GM21528 (cell line): ENCODE measurements around the gene CNPY1.

ENCODE experiments used
- ATAC-seq: cut with Tn5 transposase; IDR thresholded peaks from one replicate; pipeline ENCODE4 v1.9.1; 2021; ENCODE audit warnings: mild to moderate bottlenecking, moderate library complexity; ENCODE audit not compliant: unreplicated experiment, low FRiP score

The CNPY1 gene

DNA sequence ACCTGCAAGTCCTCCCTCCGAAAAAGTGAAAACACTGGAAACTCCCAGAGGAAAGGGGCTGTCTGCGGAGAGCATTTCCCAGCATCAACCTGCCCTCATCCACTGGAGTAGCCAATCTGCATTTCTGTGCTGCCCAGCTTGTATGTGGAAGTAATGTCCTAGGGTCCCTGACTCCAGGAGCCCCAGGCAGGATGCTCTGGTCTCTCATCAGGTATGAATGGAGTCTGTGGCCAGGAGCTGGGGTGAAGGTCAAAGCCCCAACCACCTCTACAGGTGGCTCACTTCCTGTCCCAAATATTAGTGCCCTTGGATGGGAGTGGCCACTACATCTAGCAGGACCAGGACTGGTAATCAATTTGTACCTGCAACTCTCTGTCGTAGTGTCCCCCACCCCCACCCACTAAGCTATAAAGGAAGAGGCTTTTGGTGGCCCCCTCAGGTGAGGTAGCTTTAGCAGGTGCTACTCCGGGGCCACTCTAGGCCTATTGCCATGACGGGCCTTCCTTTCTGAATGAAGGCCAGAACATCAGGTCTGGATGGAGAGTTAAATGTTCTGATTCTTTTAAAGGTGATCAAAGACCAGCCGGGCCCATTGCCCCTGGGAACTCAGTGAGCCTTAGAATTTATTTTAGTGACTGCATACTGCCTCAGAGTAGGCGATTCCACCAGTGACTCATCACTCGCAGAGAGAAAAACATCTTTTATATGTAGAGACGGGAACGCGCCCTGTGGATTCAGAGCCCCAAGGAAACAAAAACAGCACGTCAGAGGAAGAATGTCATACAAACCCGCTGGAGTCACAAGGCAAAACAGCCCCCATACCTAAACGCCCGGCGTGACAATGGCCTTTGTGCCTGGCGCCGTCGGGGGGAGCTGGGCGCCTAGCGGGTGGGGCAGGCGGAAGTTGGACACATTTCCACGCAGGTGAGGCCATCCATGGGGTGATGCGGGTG, 75.4 kb downstream of the CNPY1 start:
- no peak for ATAC-seq

DNA sequence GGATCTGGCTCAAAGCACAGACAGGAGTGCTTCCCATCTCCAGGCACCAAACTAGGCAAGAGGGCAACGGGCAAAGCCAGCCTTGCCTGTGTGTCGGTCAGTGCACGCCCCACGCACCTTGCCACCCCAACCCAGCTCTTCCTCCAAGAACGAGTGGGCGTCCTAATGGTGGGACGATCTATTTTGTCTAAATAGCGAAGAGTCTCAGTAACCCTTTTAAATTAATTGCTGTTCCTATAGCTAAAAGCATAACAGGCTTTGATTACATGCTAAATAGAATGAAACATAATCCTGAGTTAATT, 76.2 kb downstream of the CNPY1 start:
- ATAC-seq: no peak

DNA sequence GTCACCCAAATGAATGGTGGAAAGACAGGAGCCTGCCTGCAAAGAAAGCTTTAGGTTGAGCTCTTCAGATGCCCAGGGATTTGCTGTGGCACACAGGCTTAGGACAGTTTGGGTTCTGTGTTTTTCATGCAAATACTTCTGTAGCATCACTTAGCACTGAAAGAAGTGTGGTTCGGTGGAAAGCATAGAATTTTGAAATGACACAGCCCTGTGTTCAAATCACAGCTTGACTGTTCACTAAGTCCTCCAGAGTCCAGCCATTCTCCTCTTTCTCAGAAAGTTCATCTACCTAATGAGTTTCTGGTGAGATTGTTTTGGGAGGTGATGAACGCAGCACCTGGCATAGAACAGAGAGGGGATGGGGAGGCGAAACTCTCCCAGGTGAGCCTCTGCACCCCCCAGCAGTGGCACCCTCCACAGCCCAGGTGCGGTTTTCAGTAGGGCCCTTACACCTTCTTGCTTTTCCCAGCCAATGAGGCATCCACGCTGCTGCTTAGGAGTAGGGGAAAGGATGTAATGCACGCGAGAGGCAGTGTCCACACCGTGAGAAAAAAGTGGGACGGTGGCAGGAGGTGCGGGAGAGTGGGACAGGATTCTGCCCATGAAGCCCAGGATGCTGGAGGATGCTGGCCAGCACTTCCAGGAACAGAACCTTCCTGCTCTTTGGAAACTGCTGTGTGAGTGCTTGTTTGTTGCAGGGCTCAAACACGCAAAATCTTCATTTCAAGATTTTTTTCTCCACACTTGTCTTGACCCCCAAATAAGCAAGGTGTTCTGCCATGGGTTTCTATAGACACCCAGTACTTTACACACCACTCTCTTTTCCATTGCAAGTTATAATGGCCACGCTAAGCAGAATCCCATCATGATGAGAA, 76.8 kb downstream of the CNPY1 start:
- ATAC-seq: no peak

DNA sequence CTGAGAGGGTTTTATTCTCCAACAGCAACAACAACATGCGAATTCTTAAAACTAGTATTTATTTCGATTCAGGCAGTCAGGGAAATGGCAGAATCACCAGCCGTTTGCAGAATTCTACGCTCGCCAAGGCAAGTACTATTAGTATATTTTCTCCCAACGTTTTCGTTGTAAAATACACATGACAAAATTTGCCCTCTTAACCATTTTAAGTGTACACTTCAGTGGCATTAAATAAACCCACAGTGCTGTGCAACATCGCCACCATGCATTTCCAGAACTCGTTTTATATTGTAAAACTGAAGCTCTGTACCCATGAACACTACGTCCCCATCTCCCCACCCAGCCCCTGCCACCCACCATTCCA, 77.6 kb downstream of the CNPY1 start:
- ATAC-seq: no peak

DNA sequence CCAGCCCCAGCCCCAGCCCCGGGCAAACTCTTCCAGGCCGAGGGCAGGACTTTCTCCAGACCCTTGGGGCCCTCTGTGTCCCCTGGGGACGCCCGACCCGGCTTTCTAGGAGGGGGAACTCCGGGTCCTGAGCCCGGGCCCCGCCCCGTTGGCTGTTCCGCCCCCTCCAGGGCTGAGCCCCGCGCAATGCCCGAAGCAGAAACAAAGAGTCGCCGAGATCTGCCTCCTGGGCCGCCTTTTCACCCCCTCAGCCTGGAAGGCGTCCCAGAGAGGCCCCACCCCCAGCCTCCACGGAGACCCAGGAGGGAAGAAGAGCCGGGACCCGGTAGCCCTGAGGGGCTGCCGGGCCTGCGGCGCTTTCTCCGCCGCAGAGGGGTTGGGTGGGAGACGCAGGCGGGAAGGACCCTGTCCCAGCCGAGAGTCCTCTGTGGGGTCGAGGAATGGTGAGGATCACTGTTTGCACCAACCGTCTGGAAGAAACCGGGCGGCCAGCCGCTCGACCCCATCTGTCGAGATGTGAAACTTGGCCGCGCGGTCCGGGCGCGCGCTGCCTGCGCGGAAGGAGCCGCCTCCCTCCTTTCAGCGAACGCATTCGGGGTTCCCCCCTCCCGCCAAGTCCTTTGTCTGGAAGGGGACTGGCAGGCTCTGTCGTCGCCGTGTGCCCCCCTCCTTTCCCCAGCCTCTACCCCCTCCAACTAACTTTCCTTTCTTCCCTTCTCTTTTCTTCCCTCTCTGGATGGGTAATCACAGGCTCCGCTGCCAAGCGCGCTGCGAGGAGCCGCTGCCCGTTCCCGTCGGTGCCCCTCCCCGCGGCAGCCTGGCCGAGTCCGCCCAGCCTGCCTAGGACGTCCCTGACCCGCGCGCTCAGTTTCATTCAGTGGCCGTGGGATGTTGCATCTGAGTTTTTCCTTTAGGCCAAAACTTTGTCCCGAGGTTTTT, 78.2 kb downstream of the CNPY1 start:
- ATAC-seq: no peak

DNA sequence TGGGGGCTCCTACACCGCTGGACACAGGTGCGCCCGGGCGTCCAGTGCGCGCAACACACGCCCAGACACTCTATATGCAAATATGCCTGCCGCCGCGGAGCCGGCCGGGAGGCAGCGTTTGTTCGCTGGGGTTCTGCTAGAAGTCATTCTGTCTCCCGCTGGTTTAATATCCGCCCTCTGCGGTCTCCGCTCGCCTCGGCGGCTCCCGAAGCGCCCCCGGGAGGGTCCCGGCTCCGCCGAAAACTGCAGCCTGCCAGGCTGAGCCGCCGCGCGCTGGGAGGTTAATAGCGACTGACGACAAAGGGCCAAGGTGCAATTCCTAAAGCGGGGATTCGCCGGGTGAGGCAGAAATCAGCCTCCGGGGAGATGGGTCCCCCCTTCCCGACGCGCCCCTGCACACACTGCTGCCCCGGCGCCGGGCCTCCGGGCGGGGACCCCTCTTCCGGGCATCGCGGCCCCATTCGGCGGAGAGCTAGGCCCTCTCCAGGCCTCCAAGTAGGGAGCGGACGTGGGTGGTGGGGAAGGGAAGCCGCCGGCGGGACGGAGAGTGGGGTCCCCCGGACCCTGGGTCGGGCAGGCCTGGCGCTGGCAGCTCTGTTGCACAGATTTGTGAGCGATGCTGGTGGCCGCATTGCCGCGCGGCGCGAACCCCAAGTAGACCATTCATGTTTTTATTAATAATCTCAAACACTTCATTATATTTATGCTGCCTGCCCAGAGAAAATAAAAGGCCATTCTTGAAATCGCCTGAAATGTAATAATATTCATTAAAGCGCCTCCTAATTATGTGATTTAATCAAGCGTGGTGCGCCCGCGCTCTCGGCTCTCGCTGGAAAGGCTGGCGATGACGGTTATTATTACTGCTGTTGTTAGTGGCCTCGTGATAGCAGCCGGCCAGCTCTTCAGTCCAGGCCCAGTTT, 79.3 kb downstream of the CNPY1 start:
- ATAC-seq: peak; percentile 53

DNA sequence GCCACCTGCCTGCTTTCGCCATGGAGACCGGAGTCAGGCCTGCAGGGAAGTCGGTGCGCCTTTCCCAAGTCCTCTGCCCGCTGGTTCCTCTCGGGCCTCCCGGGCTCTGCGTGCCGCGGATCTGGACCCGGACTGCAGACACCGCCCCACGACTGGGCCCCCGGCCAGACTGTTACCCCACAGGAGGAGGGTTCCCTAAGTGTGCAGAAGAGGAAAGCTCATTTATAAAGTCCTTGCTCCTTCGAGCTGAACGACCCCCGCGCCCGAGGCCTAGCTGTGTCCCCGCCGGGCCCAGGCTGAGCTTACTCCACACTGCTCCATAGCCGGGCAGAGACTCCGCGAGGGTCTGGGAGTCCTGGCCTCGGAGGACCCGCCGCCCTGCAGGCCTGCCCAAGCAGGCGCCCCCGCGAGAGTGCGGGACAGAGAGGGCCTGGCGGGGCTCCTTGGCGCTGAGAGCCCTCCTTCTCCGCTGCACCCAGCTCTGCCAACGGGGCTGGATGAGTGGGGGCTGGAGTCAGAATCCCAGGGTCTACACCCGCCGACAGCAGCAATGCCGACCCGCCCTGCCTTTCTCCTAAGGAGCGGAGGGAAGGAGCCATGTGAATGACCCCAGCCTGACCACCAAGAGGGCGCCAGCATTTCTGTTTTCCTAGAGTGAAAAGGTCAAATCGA, 80.1 kb downstream of the CNPY1 start:
- no peak for ATAC-seq

DNA sequence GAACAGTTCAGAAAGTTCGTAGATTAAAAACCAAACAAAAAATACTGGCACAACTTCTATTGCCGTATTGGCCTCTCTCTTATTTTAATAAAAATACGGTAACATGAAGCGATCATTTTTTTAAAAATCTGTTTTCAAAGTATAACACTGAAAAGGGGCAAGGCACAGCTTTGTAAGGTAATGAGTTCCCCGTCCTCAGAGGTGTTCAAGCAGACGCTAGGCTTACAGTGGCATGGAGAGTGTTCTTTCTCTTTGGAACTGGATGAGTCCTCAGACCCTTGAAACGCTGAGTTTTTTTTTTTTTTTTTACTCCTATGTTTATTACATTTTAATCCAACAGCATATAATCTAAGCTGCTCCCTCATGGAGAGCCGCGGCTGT, 80.6 kb downstream of the CNPY1 start:
- no peak for ATAC-seq

DNA sequence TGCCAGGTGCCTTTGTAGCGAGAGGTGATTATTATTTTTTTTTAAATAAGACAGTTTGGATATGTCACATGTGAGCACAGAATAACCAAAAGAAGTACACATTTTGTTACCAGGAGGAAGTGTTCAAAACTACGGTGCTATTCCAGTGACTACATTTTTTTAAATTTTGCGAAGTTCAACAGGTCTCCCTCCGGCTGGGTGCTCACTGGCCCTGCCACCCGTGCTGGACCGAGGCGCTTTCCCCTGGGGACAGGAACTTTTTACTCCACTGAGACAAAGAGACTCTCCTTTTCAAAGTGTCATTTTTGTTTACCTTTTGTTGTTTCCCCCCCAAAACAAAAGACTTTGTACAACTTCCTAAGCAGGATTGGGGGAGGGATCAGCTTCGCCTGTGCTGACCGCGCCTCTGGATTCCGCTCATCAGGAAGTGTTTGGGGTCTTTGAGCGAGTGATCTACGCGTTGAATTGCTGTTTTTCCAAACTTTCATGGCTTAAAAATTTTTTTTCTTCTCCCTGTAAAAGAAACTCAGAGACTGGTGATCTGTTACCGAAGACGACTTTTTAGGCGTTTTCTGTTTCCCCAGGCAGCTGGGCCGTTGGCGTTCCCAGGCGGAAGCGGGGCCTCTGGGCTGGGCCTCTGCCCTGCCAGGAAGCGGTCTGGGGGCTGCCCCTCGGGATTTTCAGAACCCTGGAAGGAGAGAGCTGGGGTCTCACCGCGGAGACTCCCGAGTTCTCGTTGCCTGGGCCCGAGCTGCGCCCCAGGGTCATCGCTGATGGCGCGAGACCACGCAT, 81.2 kb downstream of the CNPY1 start:
- ATAC-seq: no peak

DNA sequence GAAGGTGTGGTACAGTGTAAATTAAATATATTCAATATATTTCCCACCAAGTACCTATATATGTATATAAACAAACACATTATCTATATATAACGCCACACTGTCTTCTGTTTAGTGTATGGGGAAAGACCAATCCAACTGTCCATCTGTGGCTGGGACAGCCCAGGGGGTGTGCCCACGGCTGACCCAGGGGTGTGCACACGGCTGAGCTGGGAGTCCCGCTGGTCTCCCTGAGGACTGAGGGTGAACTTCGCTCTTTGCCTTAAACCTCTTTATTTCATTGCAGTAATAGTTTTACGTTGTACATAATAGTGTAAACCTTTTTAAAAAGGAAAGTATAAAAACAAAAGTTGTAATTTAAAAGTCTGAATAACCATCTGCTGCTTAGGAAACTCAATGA, 82.2 kb downstream of the CNPY1 start:
- ATAC-seq: no peak

DNA sequence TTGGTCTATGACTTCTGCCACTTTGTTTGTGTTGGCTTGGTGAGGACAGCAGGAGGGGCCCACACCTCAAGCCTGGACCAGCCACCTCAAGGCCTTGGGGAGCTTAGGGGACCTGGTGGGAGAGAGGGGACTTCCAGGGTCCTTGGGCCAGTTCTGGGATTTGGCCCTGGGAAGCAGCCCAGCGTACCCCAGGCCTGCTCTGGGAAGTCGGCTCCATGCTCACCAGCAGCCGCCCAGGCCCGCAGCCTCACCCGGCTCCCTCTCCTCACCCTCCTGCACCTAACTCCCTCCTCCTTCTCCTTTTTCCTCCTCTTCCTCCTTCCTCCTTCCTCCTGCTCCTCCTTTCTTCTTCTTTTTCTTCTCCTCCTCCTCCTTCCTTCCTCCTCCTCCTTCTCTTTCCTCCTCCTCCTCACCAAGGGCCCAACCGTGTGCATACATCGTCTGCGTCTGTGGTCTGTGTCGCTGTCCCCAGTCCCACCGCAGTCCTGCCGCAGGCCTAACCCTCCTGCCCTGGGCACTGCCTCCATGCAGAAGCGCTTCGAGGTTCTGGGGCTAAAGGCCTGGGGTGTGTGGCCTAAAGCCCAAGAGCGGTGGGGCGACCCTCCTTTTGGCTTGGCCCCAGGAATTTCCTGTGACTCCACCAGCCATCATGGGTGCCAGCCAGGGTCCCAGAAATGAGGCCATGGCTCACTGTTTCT, 83.1 kb downstream of the CNPY1 start:
- no peak for ATAC-seq

DNA sequence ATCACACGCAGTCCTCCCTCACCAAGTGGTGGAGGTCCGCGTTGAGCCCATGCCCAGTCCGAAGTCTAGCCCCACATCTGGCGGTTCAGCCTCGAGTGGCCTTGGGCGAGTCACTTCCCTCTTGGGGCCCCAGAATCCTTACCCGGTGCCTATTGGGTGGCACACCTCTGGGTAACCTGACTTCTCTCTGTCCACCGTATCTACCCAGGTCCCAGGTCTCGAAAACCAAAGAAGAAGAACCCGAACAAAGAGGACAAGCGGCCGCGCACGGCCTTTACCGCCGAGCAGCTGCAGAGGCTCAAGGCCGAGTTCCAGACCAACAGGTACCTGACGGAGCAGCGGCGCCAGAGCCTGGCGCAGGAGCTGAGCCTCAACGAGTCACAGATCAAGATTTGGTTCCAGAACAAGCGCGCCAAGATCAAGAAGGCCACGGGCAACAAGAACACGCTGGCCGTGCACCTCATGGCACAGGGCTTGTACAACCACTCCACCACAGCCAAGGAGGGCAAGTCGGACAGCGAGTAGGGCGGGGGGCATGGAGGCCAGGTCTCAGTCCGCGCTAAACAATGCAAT, 84.1 kb downstream of the CNPY1 start:
- no peak for ATAC-seq

DNA sequence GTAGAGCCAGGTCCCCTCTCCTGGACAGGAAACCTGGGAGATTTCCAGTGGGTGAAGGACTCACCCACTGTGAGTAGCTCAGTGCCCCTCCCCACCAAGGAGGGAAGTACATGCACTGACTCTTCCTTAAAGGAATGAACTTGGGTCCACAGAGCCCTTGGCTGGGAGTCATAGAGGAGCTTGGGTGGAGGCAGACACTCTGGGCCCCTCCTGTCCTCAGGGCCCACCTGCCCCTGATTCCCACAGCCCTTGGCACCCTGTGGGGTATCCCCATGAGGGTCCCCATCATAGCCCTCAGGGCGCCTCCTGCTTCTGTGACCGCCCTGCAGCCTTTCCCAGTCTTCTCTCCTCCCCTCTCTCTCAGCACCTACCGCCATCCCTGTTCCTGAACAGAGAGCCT, 84.7 kb downstream of the CNPY1 start:
- no peak for ATAC-seq

DNA sequence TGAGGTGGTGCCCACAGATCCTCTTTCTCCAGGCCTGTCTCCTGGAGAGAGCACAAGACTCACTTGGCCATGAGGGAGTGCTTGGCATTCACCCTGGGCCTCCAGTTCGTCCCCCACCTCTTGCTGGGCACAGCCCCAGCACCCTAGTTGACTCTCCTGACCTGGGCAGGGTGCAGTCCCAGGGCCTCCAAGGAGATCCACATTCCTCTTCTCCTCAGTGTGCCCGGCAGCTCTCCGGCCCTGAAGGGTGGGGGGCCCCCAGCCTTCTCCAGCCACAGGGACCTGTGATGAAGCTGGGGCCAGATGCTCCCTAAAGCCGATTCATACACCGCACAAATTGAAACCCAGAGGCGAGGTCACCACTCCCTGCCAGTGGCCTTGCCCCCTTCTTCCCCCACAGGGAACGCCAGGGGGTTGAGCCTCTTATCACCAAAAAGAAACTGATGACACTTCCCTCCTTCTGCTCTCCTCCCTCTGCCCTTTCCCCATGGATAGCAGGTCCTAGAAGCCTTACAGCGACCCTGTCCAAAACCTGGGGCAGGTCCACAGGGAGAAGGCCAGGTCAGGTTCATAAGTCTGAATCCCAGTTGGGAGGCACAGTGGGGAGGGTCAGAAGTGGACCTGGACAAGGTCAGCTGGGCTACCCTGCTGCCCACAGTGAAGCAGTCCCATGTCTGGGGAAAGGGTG, 85.3 kb downstream of the CNPY1 start:
- no peak for ATAC-seq

DNA sequence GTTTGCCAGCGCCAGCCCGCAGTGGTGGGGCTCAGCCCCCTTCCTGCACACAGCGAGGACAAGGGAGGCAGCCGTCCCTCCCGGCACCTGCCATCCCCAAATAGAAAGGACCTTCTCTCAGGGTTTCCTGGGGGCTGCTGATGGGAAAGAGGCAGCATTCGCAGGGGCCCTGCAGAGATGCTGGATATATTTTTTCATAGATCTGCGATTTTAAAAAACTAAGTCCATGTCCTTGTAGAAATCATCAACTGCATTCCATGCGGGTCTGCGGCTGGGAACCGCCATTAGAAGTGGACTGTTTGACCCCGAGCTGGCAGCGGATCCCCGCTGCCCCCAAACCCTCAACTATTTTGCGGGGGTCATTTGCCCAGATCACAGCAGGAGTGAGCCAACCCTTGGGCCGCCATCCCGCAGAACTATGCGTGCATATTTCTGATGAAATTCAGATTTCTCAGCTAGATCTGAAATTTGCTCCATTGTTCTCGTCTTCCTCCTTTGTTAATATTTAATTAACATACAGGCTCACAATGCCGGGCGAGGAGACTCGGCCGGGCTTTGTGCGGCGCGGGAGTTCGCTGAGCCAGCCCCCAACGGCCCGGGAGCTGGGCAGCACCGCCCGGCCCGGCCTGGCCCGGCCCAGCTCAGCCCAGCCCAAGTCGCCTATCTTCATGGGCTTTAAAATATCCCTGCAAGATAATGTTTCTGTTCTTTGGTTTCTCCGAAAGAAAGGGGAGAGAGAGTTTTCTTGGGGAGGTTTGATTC, 86.5 kb downstream of the CNPY1 start:
- no peak for ATAC-seq
